ENCODE data around the gene RIPK4.

DNA sequence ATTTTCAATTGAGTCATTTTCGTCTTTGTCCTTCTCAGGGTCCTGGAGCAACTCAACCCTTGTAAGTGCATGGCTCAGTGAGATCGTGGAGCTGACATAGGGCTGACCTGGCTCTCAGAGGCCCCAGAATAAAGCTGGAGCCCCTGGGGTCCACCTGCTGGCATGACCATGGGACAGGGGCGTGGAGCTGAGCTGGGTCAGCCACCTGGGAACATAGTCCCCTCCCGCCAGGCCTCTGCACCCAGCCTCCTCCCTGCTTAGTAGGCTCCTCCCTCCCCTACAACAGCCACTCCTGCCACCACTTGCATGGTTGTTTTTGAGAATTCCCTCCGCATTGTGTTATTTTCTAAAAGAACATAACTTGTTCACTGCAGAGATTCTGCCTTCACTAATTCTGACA lies 3.1 kb upstream of the RIPK4 start:
- TF ChIP-seq, protein P1, sequence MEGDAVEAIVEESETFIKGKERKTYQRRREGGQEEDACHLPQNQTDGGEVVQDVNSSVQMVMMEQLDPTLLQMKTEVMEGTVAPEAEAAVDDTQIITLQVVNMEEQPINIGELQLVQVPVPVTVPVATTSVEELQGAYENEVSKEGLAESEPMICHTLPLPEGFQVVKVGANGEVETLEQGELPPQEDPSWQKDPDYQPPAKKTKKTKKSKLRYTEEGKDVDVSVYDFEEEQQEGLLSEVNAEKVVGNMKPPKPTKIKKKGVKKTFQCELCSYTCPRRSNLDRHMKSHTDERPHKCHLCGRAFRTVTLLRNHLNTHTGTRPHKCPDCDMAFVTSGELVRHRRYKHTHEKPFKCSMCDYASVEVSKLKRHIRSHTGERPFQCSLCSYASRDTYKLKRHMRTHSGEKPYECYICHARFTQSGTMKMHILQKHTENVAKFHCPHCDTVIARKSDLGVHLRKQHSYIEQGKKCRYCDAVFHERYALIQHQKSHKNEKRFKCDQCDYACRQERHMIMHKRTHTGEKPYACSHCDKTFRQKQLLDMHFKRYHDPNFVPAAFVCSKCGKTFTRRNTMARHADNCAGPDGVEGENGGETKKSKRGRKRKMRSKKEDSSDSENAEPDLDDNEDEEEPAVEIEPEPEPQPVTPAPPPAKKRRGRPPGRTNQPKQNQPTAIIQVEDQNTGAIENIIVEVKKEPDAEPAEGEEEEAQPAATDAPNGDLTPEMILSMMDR (IDR thresholded peaks at IDR 0.05), result no peak
- TF ChIP-seq ZFX (IDR thresholded peaks at IDR 0.05; ENCODE audit: borderline replicate concordance), result no peak

Data from 22Rv1 (cell line).